ENCODE results near the gene CNPPD1. TPM values are rescaled to one million over a fixed set of nuclear protein-coding genes. Genes with fewer than 3 reads are reported as not detected.
A peak's percentile ranks its signal among the peaks of the same experiment; 100 is the strongest.

The CNPPD1 gene
- total and polyA plus RNA-seq, 2 of the 8 experiments (the other 6 are each of a cell fraction or from before 2014, with no cell fraction given): 32.9 to 35.9 TPM

DNA sequence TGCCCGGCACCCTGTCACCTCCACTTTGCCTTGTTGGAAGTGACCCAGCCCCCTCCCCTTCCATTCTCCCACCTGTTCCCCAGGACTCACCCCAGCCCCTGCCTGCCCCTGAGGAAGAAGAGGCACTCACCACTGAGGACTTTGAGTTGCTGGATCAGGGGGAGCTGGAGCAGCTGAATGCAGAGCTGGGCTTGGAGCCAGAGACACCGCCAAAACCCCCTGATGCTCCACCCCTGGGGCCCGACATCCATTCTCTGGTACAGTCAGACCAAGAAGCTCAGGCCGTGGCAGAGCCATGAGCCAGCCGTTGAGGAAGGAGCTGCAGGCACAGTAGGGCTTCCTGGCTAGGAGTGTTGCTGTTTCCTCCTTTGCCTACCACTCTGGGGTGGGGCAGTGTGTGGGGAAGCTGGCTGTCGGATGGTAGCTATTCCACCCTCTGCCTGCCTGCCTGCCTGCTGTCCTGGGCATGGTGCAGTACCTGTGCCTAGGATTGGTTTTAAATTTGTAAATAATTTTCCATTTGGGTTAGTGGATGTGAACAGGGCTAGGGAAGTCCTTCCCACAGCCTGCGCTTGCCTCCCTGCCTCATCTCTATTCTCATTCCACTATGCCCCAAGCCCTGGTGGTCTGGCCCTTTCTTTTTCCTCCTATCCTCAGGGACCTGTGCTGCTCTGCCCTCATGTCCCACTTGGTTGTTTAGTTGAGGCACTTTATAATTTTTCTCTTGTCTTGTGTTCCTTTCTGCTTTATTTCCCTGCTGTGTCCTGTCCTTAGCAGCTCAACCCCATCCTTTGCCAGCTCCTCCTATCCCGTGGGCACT is 5.8 kb upstream of the CNPPD1 start:
- Histone ChIP-seq H2BK120ac (replicated peaks; ENCODE audit: low read depth, low read length) (no peak overlapping the region), H2AFZ (ENCODE audit: low read length) (no peak overlapping the region), H3K14ac (ENCODE audit: insufficient read length) (no peak overlapping the region), H3K36me3 (ENCODE audit: control insufficient read depth in 2 of 4, insufficient read depth in 4 of 4, low read length in 3 of 4) (peaks cover 6 to 37% (median 22%) of the 10 kb centered on the region in 4 experiments; a peak in 6 of 8 replicates), H3K79me1 (ENCODE audit: low read depth, low read length) (peaks cover 6% of the 10 kb centered on the region), H3K4me2 (ENCODE audit: insufficient read depth in 1 of 2, low read depth in 2 of 2, low read length in 2 of 2) (no peak overlapping the region), H2BK5ac (ENCODE audit: low read depth, low read length) (no peak overlapping the region), H2BK15ac (ENCODE audit: low read length) (no peak overlapping the region), H4K5ac (ENCODE audit: insufficient read length, low read depth, low read length) (no peak overlapping the region), H2AK5ac (ENCODE audit: low read depth, low read length) (no peak overlapping the region), H4K91ac (replicated peaks; ENCODE audit: insufficient read length, low read length) (no peak overlapping the region), H3K4me3 (ENCODE audit: extremely low read depth in 1 of 4, insufficient read depth in 2 of 4, low read depth in 3 of 4, low read length in 4 of 4) (no peak overlapping the region), H3K56ac (replicated peaks; ENCODE audit: insufficient read length, low read depth, low read length) (no peak overlapping the region), H3K4me1 (replicated peaks in 1 of 4; ENCODE audit: control insufficient read depth in 3 of 4, insufficient read depth in 4 of 4, low read length in 3 of 4) (peaks cover 0 to 6% (median 4%) of the 10 kb centered on the region in 4 experiments; a peak in 6 of 7 replicates), H3K18ac (ENCODE audit: extremely low read depth, low read length) (no peak overlapping the region), H3K9ac (replicated peaks in 1 of 4; ENCODE audit: extremely low read depth in 1 of 4, low read depth in 3 of 4, low read length in 3 of 4) (no peak overlapping the region), H2BK20ac (ENCODE audit: low read length) (no peak overlapping the region), H3K9me3 (ENCODE audit: insufficient read depth in 2 of 2, low read depth in 1 of 2, low read length in 1 of 2) (no peaks in the 10 kb centered on the region), H2BK12ac (ENCODE audit: low read depth, low read length) (no peak overlapping the region), H3K23me2 (ENCODE audit: low read depth, low read length) (peaks cover 7% of the 10 kb centered on the region; the same call in 1 of the 2 replicates), H4K8ac (ENCODE audit: extremely low read depth, insufficient read depth, low read length) (no peak overlapping the region), H3K27ac (ENCODE audit: low read depth, low read length) (no peak overlapping the region), H3K79me2 (ENCODE audit: control insufficient read depth in 1 of 2, insufficient read depth in 2 of 2, low read length in 2 of 2) (peaks cover 0 to 8% of the 10 kb centered on the region in 2 experiments; a peak in 1 of 4 replicates), H3K23ac (ENCODE audit: insufficient read length) (no peak overlapping the region), H3K27me3 (replicated peaks in 1 of 4; ENCODE audit: control insufficient read depth in 3 of 4, extremely low read depth in 1 of 4, insufficient read depth in 3 of 4, low read length in 3 of 4) (no peaks in the 10 kb centered on the region), H4K20me1 (replicated peaks in 1 of 2; ENCODE audit: control insufficient read depth in 1 of 2, insufficient read depth in 2 of 2, low read length in 2 of 2) (peaks cover 0 to 4% of the 10 kb centered on the region in 2 experiments), H3K4ac (replicated peaks; ENCODE audit: insufficient read length, low read depth, low read length) (no peak overlapping the region)
- CTCF ChIA-PET (ENCODE audit: partially characterized antibody): interaction anchor here (0.5 to 3.9 kb wide), 7 partner anchors 10 to 456 kb away, joined by 3 to 18 read pairs (median 3); no protein-coding TSS in a partner anchor
- 84% methylated on average over 8 of the region's 8 CpGs; no CpG with 5 or more reads in 1 of the 2 experiments for WGBS, 2 experiments (ENCODE audit: extremely low coverage in 1 of 2, insufficient coverage in 1 of 2, insufficient read length in 1 of 2, insufficient replicate concordance in 2 of 2, low coverage in 1 of 2, low lambda C conversion rate in 2 of 2, missing lambda C conversion rate in 1 of 2)
- TF ChIP-seq TBP (IDR thresholded peaks at IDR 0.05; ENCODE audit: low read depth, low read length): no peak
- TF ChIP-seq RBBP5 (IDR thresholded peaks at IDR 0.05; ENCODE audit: borderline replicate concordance, low read depth, low read length): no peak
- peak; percentile 30 for TF ChIP-seq RNF2 (IDR thresholded peaks at IDR 0.05; ENCODE audit: borderline replicate concordance, low read depth, low read length, missing control alignments, poor library complexity, severe bottlenecking)
- DNase-seq (ENCODE audit: low read depth in 1 of 2, low spot score in 2 of 2) (no peak), FAIRE-seq (no peak)
- POLR2A ChIA-PET (ENCODE audit: partially characterized antibody): interaction anchor here (1.0 to 2.8 kb wide), 5 partner anchors 11 to 67 kb away, joined by 3 to 11 read pairs (median 5); partner anchors contain the start of genes ABCB6 and ANKZF1

Data from H1 (cell line).